ENCODE data around the gene GALNT1.

- TF ChIP-seq POLR2A (IDR thresholded peaks at IDR 0.05) (no peak), CTCF (IDR thresholded peaks at IDR 0.05) (no peak)
Measured at GRCh38 chr18:35746826-35747339, 165.3 kb downstream of the GALNT1 start.

All from esophagus squamous epithelium (tissue), 4 donors.